CD1c-positive myeloid dendritic cell (primary cell): ENCODE results near the gene MAN1A1.

ENCODE experiments used
- DNase-seq: peaks from one replicate; pipeline ENCODE4 v3.0.0-alpha.2; 2016; ENCODE audit errors: extremely low spot score

MAN1A1 gene

DNA sequence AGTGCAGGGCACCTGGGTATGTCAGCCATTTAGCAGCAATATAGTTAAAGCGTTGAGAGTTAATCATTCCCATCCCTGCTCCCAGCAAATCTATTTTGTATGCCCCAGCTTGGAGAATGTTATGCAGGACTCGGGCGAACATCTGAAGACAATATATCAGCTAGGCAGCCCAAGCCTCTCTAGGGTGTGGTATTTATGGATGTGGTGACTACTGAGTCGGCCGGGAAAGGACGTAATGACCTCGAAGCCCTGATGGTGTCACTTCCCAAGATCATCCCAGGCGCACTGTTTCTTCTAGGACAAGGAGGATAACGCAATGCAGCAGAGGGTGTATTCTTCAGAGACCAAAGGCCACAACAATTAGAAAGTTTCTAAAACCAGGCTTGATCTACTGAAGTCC is 207.5 kb downstream of the MAN1A1 start:
- no peak for DNase-seq

DNA sequence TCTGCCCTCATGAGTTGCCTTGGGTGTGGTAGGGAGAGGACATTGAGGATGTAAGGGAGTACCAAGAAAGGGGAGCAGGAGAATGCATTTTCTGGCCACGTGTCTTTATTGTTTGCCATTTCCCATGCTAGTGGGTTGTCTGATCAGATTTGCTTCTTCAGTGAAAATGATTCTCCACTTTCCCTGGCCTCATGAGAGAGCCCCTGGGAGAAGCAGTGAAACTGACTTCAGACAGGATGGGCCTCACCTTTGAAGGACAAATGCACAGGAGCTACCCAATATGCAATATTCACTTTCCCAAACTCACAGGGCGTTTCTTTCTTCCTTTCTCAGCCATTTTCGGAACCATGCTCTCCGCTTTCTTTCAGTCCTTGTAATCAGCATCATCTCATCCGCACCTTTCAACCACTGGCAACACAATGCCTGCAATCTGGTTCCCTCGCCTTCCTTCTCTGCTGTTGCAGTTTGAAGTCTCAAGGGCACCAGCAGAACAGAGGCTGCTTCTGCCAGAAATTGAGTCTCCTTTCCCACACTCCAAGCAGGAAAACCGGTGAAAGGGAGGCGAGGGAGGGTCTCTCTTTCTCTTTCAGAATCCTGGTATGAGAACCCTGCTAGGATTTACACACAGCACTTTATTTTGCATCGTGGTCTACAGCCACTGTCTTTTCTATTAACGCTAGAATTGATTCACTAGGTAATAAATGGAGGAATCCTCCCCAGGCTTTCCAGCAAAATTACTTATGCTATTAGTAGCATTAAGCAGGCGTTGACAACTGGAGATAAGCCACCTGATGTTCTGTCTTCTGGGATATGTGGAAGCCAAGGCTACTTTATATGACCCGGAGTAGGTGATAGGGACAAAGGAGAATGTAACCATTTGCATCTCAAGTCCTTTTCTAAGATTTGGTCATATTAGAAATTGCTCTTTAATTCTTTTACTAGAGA is 209.1 kb downstream of the MAN1A1 start:
- DNase-seq: no peak

DNA sequence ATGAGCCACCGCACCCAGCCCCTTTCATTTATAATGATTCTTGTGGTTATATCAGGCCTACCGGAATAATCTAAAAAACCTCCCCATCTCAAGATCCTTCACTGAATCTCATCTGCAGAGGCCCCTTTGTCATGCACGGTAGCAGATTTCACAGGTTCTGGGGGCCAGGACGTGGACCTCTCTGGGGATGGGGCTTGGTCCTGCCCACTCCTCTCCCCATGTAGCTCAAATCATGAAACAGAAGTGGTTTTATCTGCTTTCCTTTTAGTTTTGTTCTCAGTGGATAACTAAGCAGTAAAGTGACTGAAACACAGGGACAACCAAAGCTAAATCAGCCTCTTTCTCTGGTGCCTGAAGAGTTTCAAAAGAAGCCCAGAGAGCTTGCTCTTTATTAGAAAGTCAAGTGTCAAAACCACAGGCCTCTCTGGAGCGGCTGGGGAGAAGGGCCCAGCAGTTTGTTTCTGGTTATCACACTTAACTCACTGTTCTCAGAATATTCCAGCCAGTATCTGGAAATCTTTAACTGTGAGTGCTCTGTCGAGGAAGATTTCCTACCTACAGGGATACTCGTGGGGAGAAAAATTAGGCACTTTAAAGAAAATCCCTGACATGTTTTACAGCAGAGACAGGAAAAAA is 210.5 kb downstream of the MAN1A1 start:
- no peak for DNase-seq

DNA sequence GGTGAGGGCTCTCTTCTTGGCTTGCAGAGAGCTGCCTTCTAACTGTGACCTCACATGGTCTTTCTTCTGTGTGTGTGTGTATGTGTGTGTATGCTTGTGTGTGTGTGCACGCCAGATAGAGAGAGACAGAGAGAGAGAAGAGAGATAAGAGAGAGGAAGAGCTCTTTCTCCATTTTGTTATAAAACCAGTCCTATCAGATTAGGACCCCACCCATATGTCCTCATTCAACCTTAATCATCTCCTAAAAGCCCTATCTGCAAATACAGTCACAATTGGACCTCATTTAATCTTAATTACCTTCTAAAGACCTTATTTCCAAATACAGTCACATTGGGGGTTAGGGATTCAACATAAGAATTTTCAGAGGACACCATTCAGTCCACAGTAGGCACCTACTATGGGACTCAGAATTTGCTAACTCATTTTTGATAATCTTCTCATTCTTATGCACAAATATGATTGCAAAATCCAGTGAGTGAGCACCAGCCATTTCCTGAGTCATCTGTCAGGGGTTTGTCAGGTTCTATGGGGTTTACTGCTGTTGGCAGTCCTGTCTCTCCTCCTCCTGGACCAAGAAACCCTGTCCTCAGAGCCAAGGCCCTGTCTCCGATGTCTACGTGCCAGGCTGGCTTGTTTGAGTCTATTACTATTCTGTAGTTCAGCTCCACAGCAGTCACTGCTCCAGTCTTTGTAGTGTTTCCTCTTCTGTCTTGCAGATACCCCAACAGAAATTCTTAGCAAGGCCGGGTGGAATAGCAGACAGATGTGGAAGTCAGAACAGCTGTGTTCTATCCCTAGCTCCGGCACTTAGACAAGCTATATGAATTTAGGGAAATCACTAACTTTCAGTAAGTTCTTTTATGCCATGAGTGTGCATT is 212.1 kb downstream of the MAN1A1 start:
- peak; percentile 31 for DNase-seq

DNA sequence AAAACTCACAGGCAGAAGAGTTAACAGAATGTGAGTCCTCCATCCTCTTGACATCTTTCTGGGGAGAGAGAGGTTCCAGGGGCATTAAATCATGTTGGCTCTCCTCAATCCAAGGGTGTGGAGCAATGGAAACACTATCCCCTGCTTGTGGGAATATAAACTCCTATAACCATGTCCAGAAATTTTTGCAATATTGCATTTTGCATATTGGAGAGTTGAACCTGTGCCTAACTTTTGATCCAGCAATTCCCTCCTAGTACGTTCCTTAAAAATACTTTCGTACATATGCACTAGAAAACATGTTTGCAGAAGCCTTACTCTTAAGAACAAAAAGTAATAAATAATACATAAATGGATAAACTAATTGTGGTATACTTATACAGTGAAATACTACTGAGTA is 214.8 kb downstream of the MAN1A1 start:
- no peak for DNase-seq

DNA sequence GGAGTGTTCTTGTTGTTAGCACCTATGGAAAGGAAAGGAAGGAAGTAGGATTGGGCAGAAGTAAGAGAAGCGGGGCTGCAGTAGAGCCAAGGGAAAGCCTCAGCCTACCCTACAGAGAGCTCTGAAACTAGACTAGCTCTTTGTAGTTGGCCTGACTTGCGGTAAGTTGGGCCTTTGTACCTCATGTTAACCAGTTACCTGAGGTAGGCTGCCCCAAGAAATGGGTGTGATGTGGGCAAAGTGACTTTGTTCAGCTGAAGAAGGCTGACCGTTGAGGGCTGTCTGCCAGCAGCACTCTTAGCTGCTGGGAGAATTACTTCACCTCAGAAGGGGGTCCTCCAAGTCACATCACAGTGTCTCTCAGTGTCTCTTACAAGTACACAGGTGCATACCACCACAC is 216.2 kb downstream of the MAN1A1 start:
- no peak for DNase-seq

DNA sequence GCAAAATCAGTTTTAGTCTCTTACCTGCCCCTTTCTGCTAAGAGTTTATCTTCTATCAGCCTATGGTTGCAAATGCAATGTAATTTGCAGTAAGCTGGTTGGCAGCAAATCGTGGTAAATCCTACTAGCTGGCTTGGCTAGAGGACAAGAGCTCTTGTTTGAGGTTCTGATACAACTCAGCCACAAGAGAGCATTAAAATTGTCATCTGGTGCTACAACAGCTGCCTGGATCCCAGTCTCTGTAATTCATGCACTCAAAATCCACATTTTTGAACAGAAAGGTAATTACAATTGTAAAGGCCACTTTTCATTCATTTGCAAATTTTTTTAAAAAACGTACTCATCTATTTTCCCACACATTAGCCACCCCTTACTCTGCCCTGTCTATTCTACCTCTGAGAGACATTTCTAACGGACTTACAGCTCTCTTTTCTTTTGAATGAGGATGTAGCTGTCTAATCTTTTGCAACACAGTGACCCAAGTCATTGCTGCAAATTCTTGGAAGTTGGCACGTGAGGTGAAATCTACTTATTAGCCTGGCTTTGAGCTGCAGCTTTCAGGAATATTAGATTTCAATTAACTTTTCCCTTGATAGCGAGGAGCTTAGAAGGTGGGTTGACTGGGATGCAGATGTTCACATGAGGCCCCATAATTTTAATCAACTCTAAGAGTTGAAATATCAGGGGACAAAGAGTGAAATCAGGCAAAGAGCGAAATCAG is 217.1 kb downstream of the MAN1A1 start:
- DNase-seq: peak; percentile 46

DNA sequence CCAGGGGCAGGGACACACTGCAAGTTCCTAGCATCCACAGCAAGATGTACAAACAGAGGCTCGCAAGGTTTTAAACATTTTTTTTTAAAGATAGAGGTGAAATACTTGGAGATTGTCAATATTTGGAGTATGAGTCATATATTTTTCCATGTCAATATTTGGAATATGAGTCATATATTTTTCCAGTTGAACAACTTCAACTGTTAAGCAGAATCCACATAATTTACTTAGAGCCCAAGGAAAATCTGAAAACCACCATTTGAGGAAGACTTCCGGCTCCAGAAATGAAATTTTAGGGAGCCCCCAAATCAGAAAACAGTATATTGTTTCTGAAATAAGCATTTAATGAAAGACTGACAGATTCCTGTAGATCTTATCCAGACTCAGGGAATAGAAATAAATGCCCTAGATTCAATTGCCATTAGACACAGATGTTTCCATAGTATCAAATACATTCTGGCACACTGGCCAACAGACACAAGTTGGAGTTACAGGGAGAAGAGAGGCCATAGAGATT is 219.5 kb downstream of the MAN1A1 start:
- peak; percentile 22 for DNase-seq

DNA sequence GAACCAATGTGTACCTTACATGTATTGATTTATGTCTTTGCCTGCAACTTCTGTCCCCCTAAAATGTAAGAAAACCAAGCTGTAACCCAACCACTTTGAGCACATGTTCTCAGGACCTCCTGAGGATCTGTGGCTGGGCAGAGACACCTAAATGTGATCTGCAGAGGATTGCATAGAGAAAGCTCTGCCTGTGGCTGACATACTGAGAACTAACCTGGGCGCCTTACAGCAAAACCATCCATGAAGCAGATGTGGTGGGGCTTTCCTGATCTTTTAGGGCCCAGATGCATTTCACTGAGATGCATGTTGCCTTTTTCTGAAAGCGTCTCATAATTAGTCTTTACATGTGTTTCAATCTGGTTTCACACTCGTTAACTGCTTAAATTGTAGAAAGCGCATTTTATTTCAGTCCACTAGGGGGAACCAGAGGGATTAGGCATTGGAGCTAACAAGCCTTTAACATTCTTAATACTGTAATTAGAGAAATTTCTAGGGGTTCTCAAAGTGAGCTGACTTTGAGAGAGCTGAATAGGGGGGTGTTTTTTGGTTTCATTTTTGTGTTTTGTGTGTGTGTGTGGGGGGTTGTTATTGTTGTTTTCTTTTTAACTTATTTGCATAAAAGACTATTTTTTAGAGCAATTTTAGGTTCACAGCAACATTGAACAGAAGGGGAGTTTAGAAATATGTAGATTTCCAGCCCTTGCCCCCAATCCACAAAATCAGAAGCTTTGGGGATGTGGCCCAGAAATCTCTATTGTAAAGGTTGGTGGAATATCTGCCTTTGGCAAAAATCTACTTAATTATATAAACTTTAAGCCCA is 220.2 kb downstream of the MAN1A1 start:
- DNase-seq: peak; percentile 85

DNA sequence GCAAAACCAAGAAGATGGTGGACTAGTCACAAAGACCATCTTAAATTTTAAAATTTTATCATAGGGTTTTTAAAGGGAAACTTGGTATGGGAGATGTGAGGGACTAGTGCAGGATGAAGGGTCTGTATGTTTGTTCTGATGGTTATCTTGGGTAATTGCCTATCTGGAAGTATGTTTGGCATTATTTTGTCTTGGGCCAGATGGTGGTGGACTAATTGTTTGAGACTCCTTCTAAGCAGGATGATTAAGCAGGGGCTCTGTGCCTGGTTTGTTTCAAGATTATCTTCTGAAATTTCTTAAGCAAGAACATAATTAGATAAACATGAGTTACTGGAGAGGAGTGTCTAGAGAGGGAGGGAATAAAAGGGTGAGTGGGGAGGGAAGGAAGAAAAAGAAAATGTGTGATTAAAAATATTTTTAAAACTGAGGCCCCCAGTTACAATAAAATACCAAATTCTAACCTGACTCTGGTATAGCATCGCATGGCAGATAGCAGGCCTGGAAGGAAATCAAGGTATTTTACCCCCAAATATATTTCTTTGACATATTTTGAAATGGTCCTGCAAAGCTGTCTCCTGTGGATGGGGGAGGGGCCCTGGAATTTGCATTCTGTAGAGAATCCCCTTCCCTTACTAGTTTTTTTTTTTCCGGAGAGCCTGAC is 221.2 kb downstream of the MAN1A1 start:
- DNase-seq: no peak

DNA sequence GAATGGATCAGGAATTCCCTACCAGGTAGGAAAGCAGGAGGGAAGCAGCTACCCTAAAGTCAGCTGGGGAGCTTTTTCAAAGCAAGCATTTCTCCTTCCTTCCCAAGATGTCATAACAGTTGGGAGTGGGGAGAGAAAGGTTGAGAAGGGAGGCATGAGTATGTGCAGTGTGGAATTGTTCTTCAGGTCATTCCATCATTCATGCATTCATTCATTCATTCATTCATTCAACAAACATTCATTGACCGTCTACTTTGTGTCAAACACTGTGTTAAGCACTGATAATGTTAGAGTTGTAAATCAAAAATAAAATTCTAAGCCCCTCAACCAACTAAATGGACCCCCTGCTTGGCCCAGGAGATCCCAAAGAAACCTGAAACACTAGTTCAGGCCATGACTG is 221.9 kb downstream of the MAN1A1 start:
- no peak for DNase-seq
